ENCODE results near the gene JAZF1.

JAZF1 gene

DNA sequence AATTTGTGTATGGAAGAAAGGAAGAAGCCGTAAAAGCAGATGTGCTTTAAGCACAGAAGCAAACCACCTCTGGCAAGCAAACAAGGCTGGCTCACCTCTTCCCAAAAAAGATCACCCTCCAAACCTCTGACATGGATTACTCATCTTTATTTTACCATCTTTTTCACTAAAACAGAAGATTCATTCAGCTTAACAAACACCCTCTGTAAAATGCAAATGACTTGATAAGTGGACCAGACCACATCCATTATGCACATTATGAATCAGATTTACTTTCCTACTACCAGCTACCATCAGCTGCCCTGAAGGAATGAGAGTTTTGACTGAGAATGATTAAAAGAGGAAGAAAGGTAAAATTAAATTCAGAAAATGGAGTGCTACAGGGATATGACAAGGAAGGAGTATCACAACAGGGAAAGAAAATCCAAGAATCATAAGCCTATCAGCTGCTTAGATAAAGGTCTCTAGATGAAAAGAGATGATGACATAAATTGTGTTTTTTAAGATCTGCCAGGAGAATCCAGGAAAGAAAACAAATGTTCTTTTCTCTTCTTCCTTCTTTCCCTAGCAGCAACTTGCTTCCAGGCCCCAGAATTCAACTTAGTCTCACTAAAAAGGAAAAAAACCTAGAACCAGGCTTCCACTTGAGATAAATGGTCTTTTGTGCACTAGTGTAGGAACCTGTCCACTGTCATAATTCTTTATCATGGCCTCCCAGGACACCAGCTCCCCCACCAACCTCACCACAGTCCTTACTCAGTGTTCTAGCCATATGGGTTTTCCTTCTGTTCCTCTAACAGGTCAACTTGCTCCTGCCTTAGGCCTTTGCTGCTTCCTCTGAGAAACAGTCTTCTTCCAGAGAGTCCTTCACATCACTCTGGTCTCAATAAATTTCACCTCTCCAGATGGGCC, 47.4 kb downstream of the JAZF1 start:
- DNase-seq: no peak

- no peak for DNase-seq
Observed at GRCh38 chr7:28130277-28130676, 50.3 kb downstream of the JAZF1 start.

- DNase-seq: no peak
Observed at GRCh38 chr7:28128608-28129007, 52.0 kb downstream of the JAZF1 start.

DNA sequence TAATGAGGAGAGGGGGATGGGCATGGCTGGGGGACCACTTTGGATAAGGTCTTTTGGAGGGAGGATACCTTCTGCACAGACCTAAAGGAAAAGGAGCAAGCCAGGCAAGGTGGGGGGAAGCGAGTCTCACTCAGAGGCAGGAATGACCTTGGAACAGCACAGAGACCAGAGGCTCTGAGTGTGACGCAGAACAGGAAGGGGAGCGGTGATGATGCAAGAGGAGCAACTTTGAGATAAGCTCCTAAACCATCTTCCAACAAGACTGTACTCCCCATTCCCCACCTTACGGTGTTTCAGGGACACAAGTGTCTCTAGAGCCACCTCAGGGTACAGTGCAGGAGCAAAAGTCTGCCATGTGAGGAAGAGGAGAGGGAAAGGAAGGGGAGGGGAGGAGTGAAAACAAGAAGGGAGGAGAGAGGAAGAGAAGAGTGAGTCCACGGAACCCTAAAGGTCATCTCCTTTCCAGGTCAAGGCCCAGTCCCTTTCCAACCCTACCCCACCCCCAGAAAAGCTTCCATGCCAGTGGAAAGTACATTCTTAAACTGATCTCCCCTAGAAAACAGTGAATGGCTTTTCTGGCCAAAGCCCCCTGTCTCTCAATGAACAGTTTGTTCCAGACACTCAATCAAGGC, 54.1 kb downstream of the JAZF1 start:
- no peak for DNase-seq

GRCh38 chr7:28125431-28126409, 54.9 kb downstream of the JAZF1 start:
- DNase-seq: no peak

GRCh38 chr7:28124413-28124812, 56.2 kb downstream of the JAZF1 start:
- DNase-seq: no peak

DNA sequence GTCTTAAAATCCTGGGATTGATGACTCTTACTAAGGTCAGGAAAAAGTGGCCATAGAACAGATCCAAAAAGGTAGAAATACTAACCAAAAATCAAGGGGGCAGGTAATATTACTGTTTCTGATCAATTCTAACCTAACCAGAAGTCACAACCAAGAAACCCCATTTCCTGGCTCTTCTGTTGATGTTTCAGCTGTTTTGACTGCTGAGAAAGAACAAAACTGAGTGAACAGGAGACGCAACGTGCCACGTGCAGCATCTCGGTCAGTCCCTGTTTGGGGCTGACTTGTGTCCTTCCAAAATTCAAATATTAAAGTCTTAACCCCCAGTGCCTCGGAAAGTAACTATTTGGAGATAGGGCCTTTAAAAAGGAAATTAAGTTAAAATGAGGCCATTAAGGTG, 56.8 kb downstream of the JAZF1 start:
- no peak for DNase-seq

GRCh38 chr7:28121496-28121895, 59.1 kb downstream of the JAZF1 start:
- DNase-seq: no peak

- DNase-seq: no peak
Observed at GRCh38 chr7:28116041-28116440, 64.6 kb downstream of the JAZF1 start.

DNA sequence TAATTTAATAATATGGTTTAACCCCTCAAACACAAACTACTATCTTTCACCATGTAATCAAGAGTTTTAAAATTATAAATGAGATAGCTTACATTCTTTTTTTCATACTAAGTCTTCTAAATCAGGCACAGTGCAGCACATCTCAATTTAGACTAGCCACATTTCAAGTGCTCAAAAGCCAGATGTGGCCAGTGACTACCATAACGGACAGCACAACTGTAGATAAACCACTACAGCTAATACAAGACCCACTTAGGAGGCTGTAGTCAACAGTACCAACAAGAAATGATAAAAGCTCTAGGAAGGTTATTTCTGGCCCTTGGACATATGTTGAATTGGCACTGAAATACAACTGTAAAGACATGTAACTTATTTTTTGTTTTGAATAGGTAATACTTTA, 65.3 kb downstream of the JAZF1 start:
- DNase-seq: no peak

DNA sequence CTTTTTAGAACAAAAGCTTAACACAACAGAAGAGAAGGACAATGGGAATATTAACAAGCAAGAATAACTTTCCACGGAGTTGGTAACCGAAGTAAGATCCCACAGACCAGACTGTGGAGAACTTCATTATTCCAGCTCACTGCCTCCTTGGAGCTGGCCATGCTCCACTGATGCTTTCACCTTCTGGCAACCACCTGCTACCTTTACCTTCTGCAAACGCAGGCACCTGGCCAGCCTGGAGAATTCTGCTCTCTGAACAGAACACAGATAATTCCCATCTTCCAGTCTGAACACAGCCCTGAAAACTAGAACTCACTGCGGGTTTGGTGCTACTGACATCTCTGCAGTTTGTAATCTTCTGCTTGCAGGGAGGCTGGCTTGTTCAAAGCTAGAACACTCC, 66.5 kb downstream of the JAZF1 start:
- DNase-seq: no peak

DNA sequence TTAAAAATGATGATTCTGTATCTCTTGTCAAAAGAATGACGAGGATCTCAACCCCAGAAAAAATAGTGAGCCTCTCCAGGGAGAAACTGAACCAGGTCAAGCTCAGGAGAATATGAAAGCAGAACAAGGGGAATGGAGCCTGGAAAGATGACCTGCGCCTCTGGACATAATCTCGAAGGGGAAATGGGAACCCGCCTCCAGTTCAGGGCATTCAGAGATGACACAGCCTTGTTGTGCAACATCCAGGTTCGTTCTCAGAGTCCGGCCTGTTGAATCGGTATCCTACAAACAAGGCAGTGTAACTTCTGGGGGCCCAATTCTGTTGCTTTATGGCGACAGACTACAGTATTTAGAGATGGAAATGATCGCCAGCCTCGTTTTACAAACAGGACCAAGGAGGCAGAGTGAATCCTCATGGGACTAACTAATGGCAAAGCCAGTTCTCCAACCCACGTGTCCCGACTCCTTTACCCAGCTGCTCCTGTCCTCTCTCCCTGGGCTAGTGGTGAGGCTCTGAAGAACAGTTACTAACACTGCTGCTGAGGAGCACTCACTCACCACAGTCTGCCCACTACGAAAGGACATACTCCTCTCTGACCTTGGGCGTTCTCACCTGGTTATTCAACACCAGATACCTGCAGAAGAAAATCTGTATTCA, 67.6 kb downstream of the JAZF1 start:
- no peak for DNase-seq

DNA sequence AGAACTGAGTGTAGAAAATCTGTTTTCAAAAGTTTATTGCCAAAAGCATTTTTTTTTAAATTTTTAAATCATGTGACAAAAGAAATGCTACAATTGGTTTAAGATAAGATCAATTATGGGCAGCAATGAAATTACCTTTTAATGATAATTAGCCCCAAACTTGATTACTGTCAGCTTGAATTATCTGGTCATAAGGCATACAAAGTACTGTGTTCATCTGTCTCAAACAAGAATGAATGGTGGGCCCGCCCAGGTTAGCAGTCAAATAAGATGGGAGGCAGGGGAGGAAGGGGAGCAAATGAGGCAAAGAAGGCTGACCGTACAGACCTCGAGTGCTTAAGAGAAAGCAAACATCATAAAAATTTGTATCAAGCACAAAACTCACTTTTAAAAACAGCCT, 68.1 kb downstream of the JAZF1 start:
- DNase-seq: no peak

DNA sequence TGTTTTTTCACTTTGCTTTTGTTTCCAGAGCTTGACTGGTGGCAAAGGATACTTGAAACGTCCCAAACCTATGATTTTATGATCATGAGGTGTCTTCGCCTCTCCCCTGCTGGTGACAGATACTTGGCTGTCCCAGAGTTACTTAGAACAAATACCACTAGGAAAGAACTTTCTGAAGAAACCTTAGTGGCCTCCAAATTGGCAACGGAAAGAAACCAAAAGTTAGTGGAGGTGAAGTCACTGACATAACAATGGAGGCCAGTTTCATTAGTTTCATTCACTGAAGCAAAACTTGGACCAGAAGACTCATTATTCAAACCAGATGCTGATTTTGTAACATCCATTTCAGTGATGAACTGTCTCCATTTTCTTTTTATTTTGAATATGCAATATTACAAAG, 68.6 kb downstream of the JAZF1 start:
- DNase-seq: no peak

DNA sequence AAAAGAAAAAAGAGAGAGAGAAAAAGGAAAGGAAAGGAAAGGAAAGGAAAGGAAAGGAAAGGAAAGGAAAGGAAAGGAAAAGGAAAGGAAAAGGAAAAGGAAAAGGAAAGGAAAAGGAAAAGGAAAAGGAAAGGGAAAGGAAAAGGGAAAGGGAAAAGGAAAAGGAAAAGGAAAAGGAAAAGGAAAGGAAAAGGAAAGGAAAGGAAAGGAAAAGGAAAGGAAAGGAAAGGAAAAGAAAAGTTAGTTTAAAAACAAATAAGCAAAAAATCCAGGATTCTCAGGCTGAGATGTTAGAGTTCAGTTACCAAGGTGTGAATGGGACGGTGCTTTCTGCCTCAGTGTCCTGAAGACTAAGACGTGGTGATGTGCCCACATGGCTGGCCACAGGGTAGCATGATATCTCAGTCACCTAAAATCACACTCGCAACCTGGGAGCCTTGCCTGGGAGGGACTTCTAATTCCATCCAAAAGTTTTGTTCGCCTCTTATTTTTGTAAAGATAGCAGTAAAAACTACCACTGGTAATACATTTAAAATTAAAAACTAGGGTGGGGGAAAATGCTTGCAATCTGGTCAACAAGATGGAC, 70.1 kb downstream of the JAZF1 start:
- DNase-seq: no peak

DNA sequence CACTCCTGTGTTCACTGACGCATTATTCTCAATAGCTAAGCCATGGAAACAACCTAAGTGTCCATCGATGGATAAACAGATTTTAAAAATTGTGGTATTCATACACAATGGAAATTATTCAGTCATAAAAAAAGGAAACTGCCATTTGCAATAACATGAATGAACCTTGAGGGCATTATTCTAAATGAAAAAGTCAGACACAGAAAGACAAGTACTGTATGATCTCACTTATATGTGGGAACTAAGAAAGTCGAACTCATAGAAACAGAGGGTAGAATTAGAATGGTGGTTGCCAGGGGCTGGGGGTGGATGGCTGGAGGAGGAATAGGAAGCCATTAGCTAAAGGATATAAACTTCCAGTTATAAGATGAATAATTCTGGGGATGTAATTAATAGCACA, 71.8 kb downstream of the JAZF1 start:
- DNase-seq: no peak

DNA sequence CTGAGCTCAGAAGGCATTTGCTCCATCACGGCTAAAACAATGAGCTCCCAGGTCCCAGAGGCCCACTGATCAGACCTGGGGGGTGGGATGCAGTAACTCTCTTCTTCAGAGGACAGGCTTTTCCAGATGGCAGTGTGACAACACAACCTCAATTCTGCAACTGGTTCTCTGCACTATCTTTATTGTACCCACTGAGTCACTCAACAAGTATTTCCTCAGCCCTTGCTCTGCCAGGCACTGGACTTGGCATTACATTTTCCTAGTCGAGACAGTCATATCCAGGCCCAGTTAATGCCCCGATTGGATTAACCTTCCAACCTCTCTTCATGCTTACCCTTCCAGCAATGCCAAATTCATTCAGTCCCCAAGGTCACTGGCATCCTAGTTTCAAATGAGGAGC, 72.6 kb downstream of the JAZF1 start:
- DNase-seq: no peak

DNA sequence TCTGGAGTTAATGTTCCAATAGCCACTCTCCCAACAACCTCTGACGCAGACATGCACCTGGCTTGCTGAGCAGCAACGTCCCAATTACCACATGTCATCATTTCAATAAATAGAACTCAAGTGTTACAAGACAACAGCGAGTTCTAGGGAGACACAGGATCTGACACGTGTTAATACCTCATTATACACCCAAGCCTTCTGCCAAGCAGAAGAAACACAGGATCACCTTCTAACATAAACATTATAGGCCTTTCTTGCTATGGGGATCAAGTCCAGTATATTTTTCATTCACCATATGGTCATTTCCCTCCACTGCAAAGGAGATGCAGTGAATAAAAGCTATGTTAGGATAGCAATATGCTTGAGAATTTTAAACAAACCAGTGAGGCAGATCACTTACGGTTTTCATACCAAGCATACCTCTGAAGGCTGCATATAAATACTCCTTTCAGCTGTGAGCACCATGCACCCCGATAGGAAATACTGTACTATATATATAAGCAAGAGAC, 74.2 kb downstream of the JAZF1 start:
- peak; percentile 99 for DNase-seq

GRCh38 chr7:28105234-28105633, 75.4 kb downstream of the JAZF1 start:
- peak; percentile 62 to 64 for DNase-seq

DNA sequence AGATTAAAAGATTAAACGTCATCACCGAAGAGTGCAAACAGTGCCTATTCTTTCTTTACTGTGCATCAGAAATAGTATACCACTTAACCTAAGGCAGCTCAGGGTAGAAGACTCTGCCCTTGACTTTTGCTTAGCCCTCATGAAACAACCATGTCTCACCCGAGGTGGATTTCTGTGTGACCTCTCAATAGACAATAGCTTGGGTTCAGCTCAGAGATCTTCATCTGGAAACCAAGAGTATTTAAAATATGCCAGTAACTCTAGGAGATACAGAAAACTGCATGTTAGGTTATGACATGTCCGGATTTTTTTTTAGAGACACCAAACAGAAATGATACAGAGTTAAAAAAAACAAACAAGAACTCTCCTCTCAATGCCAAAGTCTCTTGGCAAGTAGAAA, 75.8 kb downstream of the JAZF1 start:
- DNase-seq: peak in 1 of 2 experiments; percentile 24

DNA sequence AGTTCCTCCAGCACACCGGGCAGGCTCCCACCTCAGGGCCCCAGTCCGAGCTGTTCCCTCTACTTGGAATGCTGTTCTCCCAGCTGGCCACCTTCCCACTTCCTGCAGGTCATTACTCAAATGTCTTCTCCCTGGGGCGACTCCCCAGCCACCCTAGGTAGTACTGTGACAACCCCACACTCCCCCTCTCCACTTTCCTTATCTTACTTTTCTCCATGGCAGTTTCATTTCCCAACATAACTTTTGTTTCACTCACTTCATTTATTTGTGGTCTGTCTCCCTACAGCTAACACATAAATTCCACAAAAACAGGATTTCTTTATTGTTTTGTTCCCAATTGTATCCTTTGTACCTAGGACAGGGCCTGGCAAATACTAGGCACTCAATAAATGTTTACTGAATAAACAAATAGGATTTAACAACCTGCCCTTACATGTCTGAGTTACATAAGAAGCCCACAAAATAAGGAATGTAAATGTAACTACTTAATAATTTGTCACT, 76.5 kb downstream of the JAZF1 start:
- peak; percentile 33 to 45 for DNase-seq

GRCh38 chr7:28102797-28103196, 77.8 kb downstream of the JAZF1 start:
- peak; percentile 33 to 51 for DNase-seq
